Breast epithelium (tissue), 4 donors: ENCODE measurements around the gene ZMAT5. TPM values are rescaled to one million over a fixed set of nuclear protein-coding genes. Genes with fewer than 3 reads are reported as not detected.

Experiments
- DNase-seq, 2 donors: peaks; one replicate each; pipeline ENCODE4 v3.0.0-alpha.2; 2019; ENCODE audit warnings: low spot score in 2 of 2
- H3K27ac ChIP-seq, 2 donors: fragments of 200-600 bp; sonication (generic) in 1 of 2; one replicate each; pipeline ENCODE4 v1.5.1; 2016 to 2019; ENCODE audit warnings: mild to moderate bottlenecking in 1 of 2
- H3K27me3 ChIP-seq, 2 donors: fragments of 200-600 bp; sonication (generic) in 1 of 2; one replicate each; pipeline versions ENCODE4 v1.5.1 to v1.6.0; 2017 to 2019; ENCODE audit warnings: control low read depth in 1 of 2, mild to moderate bottlenecking in 1 of 2
- H3K36me3 ChIP-seq: fragments of 200-600 bp; one replicate; pipeline ENCODE4 v1.5.1; 2019
- H3K4me1 ChIP-seq, 2 donors: fragments of 200-600 bp; sonication (generic); one replicate each; pipeline ENCODE4 v1.5.1; 2016 to 2019; ENCODE audit warnings: control low read depth in 1 of 2
- H3K4me3 ChIP-seq, 3 donors: fragments of 200-600 bp; sonication (generic); 1 replicate in 2 of 3; 2 replicates in 1 of 3; pipeline ENCODE4 v1.5.1; 2016 to 2019; ENCODE audit warnings: mild to moderate bottlenecking in 3 of 3, moderate library complexity in 2 of 3
- H3K9me3 ChIP-seq, 2 donors: fragments of 200-600 bp; sonication (generic) in 1 of 2; one replicate each; pipeline ENCODE4 v1.5.1; 2016 to 2019; ENCODE audit warnings: control low read depth in 1 of 2
- POLR2A ChIP-seq: fragments of 450-650 bp; IDR thresholded peaks from one replicate; pipeline ENCODE4 v1.6.1; 2016; ENCODE audit warnings: antibody characterized with exemption, mild to moderate bottlenecking, moderate library complexity
- POLR2AphosphoS5 ChIP-seq, 3 donors: sonication (generic); formaldehyde crosslinking; IDR thresholded peaks; one replicate each; pipeline ENCODE4 v1.6.1; 2017; ENCODE audit warnings: antibody characterized with exemption in 3 of 3
- intact Hi-C: fragments of 100-400 bp; cut with DNase I; formaldehyde crosslinking; loops from one replicate; pipeline ENCODE4 v1.15.1; 2023; ENCODE audit warnings: low total_unique reads
- total RNA-seq, 3 donors: library from RNA; depleted of rRNA; stranded (reverse); fragments of >200 nt; gene quantifications; one replicate each; pipeline ENCODE4 v1.1.0, GENCODE V29; 2016
- TF ChIP-seq, protein P1 (sequence below), 3 donors: fragments of 450-650 bp; IDR thresholded peaks; one replicate each; pipeline ENCODE4 v1.5.1; 2016 to 2017; ENCODE audit warnings: antibody characterized with exemption in 3 of 3, mild to moderate bottlenecking in 3 of 3, moderate library complexity in 3 of 3

Gene ZMAT5
- total RNA-seq, 3 donors from 2014 or later: 22.5 to 26.2 (median 23.0) TPM

DNA sequence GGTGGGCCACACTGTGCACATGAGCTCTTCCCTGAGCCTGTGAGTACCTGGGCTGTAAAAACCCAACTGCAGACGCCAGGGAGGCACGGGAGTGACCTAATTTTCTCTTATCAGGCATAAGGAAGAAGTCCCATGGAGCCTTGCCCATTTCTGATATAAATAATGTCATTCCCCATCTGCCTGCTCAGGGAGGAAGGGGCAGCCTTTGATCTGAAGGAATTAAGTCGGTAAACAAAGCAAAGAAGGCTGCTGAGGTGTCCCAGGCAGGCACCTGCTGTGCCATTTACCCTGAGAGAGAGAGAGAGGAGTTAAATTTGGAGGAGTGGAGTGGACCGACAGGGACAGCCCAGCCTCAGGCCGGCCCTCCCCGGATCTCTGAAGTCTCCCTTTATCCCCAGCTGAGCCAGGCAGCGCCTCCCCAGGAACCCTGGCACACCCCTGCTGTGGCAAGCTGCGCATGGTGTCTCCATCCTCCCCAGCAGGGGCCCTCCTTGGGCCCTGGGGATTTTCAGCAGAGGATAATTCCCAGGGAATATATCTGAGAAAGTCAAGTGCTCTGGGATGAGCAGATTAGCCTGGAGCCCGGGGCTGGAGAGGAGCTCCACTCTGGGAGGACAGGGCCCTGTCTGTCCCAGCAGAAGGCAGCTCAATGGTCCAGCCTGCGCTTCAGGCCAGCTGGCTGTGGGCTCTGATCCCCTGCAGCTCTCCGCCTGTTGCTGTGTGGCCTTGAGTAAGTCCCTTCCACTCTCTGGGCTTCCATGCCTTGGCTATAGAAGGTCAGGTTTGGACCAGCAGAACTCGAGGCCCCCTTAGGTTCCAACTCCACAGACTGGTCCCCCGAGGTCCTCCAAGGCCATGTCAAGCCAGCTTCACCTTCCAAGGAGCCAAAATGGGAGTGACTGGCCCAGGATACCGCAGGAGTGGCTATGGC, 64.5 kb downstream of the ZMAT5 start:
- H3K27me3 ChIP-seq: peaks cover 0 to 18% of the 10 kb centered on the region in 2 donors
- DNase-seq: no peak
- H3K4me3 ChIP-seq: no peak overlapping the region
- H3K9me3 ChIP-seq: no peaks in the 10 kb centered on the region
- H3K27ac ChIP-seq: no peak overlapping the region
- TF ChIP-seq POLR2AphosphoS5 (IDR thresholded peaks at IDR 0.05) (no peak), POLR2A (no peak)
- TF ChIP-seq, protein P1, sequence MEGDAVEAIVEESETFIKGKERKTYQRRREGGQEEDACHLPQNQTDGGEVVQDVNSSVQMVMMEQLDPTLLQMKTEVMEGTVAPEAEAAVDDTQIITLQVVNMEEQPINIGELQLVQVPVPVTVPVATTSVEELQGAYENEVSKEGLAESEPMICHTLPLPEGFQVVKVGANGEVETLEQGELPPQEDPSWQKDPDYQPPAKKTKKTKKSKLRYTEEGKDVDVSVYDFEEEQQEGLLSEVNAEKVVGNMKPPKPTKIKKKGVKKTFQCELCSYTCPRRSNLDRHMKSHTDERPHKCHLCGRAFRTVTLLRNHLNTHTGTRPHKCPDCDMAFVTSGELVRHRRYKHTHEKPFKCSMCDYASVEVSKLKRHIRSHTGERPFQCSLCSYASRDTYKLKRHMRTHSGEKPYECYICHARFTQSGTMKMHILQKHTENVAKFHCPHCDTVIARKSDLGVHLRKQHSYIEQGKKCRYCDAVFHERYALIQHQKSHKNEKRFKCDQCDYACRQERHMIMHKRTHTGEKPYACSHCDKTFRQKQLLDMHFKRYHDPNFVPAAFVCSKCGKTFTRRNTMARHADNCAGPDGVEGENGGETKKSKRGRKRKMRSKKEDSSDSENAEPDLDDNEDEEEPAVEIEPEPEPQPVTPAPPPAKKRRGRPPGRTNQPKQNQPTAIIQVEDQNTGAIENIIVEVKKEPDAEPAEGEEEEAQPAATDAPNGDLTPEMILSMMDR (IDR thresholded peaks at IDR 0.05): no peak
- no peaks in the 10 kb centered on the region for H3K4me1 ChIP-seq
- intact Hi-C loops: no loop called here
- H3K36me3 ChIP-seq: no peaks in the 10 kb centered on the region

DNA sequence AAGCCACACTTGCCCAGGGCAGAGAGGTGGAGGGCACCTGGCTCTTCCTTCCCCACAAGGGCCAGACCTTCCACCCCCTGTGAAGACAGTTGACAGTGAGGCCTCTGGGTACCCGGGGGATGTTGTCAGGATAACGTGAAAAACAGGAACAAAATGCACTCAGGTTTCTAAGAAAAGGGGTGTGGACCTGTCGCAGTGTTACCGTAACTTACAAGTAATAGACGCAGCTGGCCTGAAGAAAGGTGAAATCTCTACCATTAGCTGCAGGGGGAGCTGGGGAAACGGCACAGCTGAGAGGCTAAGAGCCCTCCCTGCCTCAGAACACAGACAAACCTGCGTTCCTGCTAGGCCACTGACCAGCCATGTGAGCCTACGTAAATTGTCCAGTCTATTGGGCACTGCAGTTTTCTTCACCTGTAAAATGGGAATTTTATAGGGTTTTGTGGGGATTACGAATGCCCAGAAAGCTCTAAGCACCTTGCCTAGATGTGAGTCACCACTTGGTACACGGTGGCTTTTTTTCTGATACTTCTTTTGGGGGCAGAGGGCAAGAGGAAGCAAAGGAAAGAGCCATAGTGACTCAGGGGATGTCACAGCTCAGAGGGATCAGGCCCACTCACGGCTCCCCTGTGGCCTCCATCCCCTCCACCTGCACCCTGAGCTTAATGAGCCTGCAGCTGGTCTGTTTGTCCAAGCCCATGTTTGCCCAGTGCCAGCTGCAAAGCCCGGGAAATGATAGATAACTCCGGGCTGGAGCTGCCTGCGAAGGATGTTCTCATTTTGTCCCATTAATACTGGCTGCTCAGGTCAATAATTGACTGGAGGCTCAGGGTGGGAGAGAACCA, 65.4 kb downstream of the ZMAT5 start:
- Histone ChIP-seq H3K9me3 (no peaks in the 10 kb centered on the region), H3K4me3 (no peak overlapping the region), H3K36me3 (no peaks in the 10 kb centered on the region), H3K27ac (no peak overlapping the region), H3K27me3 (peaks cover 0 to 13% of the 10 kb centered on the region in 2 donors), H3K4me1 (no peaks in the 10 kb centered on the region)
- no peak for DNase-seq
- intact Hi-C loops: no loop called here
- TF ChIP-seq, protein P1 (IDR thresholded peaks at IDR 0.05): no peak
- TF ChIP-seq POLR2AphosphoS5 (IDR thresholded peaks at IDR 0.05): no peak
- no peak for TF ChIP-seq POLR2A

DNA sequence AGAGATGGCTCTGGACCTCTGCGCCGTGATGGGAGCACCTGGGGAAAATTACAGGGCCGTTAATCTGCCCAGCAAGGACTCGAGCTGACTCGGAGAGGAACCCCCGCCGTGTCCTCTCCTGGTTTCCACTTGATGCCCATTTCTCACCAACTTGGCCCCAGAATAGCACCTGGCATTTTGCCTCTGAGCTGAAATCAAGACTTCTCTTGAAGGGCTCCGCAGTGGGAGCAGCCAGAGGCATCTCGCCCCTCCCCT, 66.0 kb downstream of the ZMAT5 start:
- Histone ChIP-seq H3K9me3 (no peaks in the 10 kb centered on the region), H3K4me1 (no peaks in the 10 kb centered on the region), H3K27ac (no peak overlapping the region), H3K27me3 (peaks cover 0 to 13% of the 10 kb centered on the region in 2 donors), H3K4me3 (no peak overlapping the region), H3K36me3 (no peaks in the 10 kb centered on the region)
- no peak for TF ChIP-seq POLR2A
- no peak for TF ChIP-seq POLR2AphosphoS5 (IDR thresholded peaks at IDR 0.05)
- TF ChIP-seq, protein P1 (IDR thresholded peaks at IDR 0.05): no peak
- intact Hi-C loops: no loop called here
- DNase-seq: no peak

DNA sequence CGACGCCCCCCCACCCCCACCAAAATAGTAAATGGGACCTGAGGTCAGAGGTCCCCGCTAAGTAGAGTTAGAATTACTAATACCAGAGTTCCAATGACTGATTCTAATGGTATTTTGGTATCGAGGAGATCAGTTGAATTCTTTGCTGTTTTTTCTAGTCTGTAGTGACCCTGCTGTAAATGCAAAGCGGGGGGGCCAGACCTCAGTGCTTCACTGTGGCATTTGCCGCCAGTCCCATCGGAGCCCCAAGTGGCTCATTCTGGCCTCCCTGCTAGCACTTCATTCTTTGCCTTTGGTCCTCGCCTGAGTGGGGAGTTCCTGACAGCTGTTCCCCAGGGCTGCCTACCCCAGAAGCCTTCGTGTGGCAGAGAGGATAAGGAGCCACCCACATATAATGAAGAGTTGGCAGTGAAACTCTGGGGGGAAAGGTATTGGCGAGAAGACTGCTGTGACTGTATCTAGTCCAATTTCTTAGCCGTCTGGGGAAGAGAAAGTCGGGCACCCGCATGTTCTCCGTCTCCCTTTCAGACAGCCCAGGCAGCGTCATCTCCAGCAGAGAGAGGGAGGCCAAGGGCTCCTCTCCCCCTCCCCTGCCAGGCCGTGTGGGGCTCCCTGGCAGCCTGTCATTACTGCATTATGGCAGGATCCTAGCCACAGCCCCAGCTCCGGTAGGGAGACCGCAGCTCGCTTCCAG, 66.5 kb downstream of the ZMAT5 start:
- H3K27ac ChIP-seq: no peak overlapping the region
- intact Hi-C loops: no loop called here
- no peak overlapping the region for H3K4me3 ChIP-seq
- peaks cover 0 to 13% of the 10 kb centered on the region in 2 donors for H3K27me3 ChIP-seq
- H3K4me1 ChIP-seq: no peaks in the 10 kb centered on the region
- H3K9me3 ChIP-seq: no peaks in the 10 kb centered on the region
- DNase-seq: no peak
- H3K36me3 ChIP-seq: no peaks in the 10 kb centered on the region
- no peak for TF ChIP-seq POLR2A
- no peak for TF ChIP-seq POLR2AphosphoS5 (IDR thresholded peaks at IDR 0.05)

DNA sequence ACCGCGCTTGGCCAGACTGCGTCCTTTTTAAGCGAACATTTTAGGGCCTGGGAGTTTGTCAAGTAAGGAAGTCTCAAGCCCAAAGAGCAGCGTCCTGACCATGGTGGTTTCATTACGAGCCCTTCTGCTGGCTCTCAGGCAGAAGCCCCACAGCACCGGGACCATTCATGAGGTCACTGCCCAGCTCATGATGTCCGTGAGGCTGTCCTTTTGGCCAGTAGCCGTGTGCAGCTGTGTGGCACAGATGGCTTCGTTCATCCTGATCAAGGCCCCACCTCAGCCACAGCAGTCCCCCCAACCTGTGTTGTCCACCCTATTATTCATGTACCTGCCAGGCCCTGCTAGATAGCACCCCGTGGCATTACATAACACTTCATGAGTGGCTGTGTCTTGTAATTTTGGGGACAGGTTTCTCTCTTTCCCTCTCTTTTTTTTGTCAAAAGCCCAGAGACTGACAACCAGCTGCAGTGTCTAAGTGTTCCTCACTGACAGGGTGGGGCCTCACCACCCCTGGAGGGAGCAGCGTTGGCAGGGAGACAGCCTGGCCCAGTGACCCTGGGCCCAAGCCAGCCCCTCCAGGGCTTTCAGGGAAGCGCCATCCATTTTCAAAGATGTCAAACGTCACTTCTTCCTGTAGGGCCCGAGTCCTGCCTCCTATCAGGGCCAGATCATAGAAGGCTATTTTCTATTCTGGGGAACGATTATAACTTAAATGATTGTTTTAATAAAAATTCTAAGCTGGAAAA, 68.8 kb downstream of the ZMAT5 start:
- intact Hi-C loops: no loop called here
- no peaks in the 10 kb centered on the region for H3K36me3 ChIP-seq

More for the DNA sequence above, 68.8 kb downstream of the ZMAT5 start:
- Histone ChIP-seq H3K4me3 (no peak overlapping the region), H3K9me3 (no peaks in the 10 kb centered on the region), H3K27me3 (peaks cover 0 to 7% of the 10 kb centered on the region in 2 donors), H3K27ac (peak overlapping the region in 1 of 2 donors; percentile 6), H3K4me1 (peaks cover 0 to 8% of the 10 kb centered on the region in 2 donors)
- TF ChIP-seq POLR2A (no peak), POLR2AphosphoS5 (IDR thresholded peaks at IDR 0.05) (no peak)
- TF ChIP-seq, protein P1 (IDR thresholded peaks at IDR 0.05): no peak
- no peak for DNase-seq
